Activated CD4-positive, alpha-beta T cell treated with anti-CD3 and anti-CD28 coated beads, Interleukin-2, amount 50 U/mL, for 16 hours (primary cell): ENCODE data around the gene LYPD1.

Experiments used
- DNase-seq: peaks from one replicate; pipeline ENCODE4 v3.0.0-alpha.2; 2020

The LYPD1 gene

GRCh38 chr2:132668189-132668823 is 1.7 kb downstream of the LYPD1 start:
- no peak for DNase-seq

GRCh38 chr2:132667706-132668105 is 2.3 kb downstream of the LYPD1 start:
- DNase-seq, result no peak

GRCh38 chr2:132665401-132666140 is 4.4 kb downstream of the LYPD1 start:
- DNase-seq, result no peak

GRCh38 chr2:132664096-132664495 is 5.9 kb downstream of the LYPD1 start:
- no peak for DNase-seq

- no peak for DNase-seq
These were observed 7.3 kb downstream of the LYPD1 start for GRCh38 chr2:132662732-132663131.

GRCh38 chr2:132659331-132659730 is 10.7 kb downstream of the LYPD1 start:
- no peak for DNase-seq

GRCh38 chr2:132656266-132656975 is 13.6 kb downstream of the LYPD1 start:
- DNase-seq, result no peak

GRCh38 chr2:132654968-132655367 is 15.0 kb downstream of the LYPD1 start:
- DNase-seq, result no peak

- no peak for DNase-seq
These were observed 15.7 kb downstream of the LYPD1 start for GRCh38 chr2:132654335-132654734.

GRCh38 chr2:132652474-132652873 is 17.5 kb downstream of the LYPD1 start:
- DNase-seq, result no peak

- DNase-seq, result no peak
These were observed 18.6 kb downstream of the LYPD1 start for GRCh38 chr2:132651115-132652045.

- DNase-seq, result no peak
These were observed 23.4 kb downstream of the LYPD1 start for GRCh38 chr2:132646540-132647108.

GRCh38 chr2:132645722-132646539 is 24.1 kb downstream of the LYPD1 start:
- DNase-seq, result no peak

- no peak for DNase-seq
These were observed 24.8 kb downstream of the LYPD1 start for GRCh38 chr2:132645176-132645575.

- no peak for DNase-seq
These were observed 27.6 kb downstream of the LYPD1 start for GRCh38 chr2:132642415-132642814.

- DNase-seq, result no peak
These were observed 28.2 kb downstream of the LYPD1 start for GRCh38 chr2:132641819-132642218.

GRCh38 chr2:132640116-132640515 is 29.9 kb downstream of the LYPD1 start:
- no peak for DNase-seq

- no peak for DNase-seq
These were observed 31.5 kb downstream of the LYPD1 start for GRCh38 chr2:132638313-132639040.

GRCh38 chr2:132636346-132636745 is 33.7 kb downstream of the LYPD1 start:
- DNase-seq, result no peak

- DNase-seq, result no peak
These were observed 36.4 kb downstream of the LYPD1 start for GRCh38 chr2:132633635-132634034.
